Measurements from ENCODE around the gene ANKZF1. TPM values are rescaled to one million over a fixed set of nuclear protein-coding genes. Genes with fewer than 3 reads are reported as not detected.

ANKZF1 gene
- total RNA-seq, 1 experiment from 2014 or later = 21.3 TPM

DNA sequence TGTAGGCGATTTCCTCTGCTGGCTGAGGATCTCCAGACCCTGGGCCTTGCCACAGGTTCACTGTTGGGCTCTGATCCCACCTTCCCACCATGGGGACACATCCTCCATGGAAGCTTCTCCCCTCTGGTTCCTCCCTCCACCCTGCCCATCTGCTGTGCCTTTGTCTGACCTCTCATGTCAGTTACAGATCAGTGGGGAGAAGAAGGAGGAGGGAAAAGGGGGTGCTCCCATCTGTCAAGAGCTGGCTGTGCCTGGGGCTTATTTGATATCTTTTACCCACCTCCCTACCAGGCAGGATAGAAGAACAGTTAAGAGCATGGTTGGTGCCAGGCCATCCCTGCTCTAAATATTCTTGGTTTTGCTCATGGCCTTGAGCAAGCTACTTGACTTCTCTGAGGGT lies 37.3 kb downstream of the ANKZF1 start:
- Histone ChIP-seq H3K27me3 (no peaks in the 10 kb centered on the region), H3K4me3 (no peak overlapping the region), H3K9me3 (no peaks in the 10 kb centered on the region), H3K36me3 (no peaks in the 10 kb centered on the region)
- DNase-seq = no peak

DNA sequence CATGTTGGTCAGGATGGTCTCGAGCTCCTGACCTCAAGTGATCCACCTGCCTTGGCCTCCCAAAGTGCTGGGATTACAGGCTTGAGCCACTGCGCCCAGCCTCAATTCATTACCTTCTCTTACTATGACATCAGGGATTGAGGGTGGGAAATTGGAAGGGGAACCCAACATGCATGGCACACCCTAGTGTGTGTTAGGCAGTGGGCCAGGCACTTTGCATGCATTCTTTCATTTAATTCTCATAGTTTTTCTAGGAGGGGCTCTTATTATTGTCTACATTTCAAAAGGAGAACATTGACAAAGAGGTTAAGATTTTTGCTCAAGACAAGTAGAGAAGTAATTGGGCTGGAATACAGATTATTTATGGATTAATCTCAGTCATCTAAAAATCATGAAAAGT lies 38.7 kb downstream of the ANKZF1 start:
- DNase-seq = no peak
- no peaks in the 10 kb centered on the region for H3K36me3 ChIP-seq
- no peaks in the 10 kb centered on the region for H3K9me3 ChIP-seq
- H3K4me3 ChIP-seq = no peak overlapping the region
- H3K27me3 ChIP-seq = no peaks in the 10 kb centered on the region

DNA sequence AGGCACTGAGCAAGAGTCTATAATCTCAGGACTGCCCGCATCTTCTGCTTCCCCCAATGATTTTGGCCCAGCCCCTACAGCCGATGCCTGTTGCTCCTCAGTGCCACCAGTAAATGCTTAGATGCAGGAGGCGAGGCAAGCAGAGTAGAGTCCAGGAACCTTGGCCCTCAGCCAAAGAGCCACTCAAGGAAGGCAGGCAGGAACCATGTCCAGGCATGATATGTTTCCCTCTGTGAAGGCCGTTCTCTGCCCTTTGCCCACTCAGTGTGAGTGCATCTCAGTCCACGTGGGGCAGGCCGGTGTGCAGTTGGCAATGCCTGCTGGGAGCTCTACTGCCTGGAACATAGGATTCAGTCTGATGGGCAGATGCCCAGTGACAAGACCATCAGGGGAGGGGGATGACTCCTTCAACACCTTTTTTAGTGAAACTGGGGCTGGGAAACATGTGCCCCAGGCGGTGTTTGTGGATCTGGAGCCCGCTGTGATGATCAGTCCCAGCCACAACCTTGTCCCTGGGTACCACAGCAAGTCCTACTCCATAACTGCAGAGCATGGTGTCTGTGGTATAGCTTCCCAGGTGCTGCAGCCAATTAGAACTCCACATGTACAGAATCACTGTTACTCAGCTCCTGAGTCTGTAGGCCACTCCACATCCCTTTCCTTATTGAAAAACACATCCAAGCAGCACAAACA lies 39.9 kb downstream of the ANKZF1 start:
- no peak overlapping the region for H3K4me3 ChIP-seq
- DNase-seq = no peak

DNA sequence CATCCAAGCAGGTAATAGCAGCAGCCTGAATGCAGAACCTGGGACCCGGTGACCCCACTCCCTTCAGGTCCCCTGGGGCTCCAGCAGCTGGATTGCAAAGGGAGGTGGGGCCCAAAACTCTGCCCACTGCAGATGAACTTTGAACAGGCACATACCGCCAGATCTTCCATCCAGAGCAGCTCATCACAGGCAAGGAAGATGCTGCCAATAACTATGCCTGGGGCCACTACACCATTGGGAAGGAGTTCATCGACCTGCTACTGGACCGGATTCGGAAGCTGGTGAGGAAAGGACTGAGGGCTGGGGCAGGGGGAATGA lies 40.4 kb downstream of the ANKZF1 start:
- Histone ChIP-seq H3K36me3 (no peaks in the 10 kb centered on the region), H3K9me3 (no peaks in the 10 kb centered on the region), H3K27me3 (no peaks in the 10 kb centered on the region), H3K4me3 (no peak overlapping the region)
- DNase-seq = no peak

More for the DNA sequence above, 39.9 kb downstream of the ANKZF1 start:
- H3K27me3 ChIP-seq = no peaks in the 10 kb centered on the region
- no peaks in the 10 kb centered on the region for H3K36me3 ChIP-seq
- H3K9me3 ChIP-seq = no peaks in the 10 kb centered on the region

DNA sequence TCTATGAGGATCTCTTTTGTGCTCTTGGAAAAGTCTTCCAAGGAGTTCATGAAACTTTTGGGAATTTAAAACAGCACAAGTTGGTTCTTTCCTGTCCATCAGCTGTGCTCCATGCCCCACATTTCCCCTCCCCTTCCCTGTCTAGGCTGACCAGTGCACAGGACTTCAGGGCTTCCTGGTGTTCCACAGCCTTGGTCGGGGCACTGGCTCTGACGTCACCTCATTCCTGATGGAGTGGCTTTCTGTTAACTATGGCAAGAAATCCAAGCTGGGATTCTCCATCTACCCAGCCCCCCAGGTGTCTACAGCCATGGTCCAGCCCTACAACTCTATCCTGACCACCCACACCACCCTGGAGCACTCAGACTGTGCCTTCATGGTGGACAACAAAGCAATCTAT lies 41.4 kb downstream of the ANKZF1 start:
- H3K4me3 ChIP-seq = no peak overlapping the region
- DNase-seq = no peak
- H3K36me3 ChIP-seq = no peaks in the 10 kb centered on the region
- H3K9me3 ChIP-seq = no peaks in the 10 kb centered on the region
- H3K27me3 ChIP-seq = no peaks in the 10 kb centered on the region

DNA sequence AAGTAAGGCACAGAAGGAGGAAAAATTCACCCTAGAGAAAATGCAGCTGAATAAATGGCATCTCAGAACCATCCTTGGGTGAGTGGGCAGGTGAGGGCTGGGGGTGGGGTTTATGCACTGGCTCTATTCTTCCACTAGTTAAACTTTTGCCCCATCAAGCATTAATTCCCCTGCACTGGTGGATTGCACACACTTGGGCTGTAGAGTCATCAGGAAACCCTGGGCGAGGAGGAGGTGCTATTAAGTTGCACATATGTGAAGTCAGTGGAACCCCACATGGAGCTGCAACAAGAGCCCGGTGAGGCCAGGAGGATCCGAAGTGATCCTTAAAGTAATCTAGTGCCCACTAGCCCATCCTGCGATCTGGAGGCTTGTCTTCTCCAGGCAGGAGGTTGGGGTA lies 42.8 kb downstream of the ANKZF1 start:
- DNase-seq = no peak
- H3K27me3 ChIP-seq = no peaks in the 10 kb centered on the region
- no peak overlapping the region for H3K4me3 ChIP-seq

DNA sequence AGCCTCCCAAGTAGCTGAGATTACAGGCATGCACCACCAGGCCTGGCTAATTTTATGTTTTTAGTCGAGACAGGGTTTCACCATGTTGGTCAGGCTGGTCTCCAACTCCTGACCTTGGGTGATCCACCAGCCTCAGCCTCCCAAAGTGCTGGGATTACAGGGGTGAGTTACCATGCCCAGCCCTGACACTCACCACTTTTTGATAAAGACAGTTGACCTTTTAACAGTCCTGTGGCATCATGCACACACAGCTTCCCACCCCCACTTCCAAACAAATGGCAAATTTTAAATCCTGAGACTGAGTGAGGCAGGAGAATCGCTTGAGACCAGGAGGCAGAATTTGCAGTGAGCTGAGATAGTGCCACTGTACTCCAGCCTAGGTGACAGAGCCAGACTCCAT lies 43.4 kb downstream of the ANKZF1 start:
- Histone ChIP-seq H3K36me3 (no peaks in the 10 kb centered on the region), H3K9me3 (no peaks in the 10 kb centered on the region), H3K4me3 (no peak overlapping the region), H3K27me3 (no peaks in the 10 kb centered on the region)
- DNase-seq = peak; percentile 60

More for the DNA sequence above, 42.8 kb downstream of the ANKZF1 start:
- no peaks in the 10 kb centered on the region for H3K36me3 ChIP-seq
- H3K9me3 ChIP-seq = no peaks in the 10 kb centered on the region

DNA sequence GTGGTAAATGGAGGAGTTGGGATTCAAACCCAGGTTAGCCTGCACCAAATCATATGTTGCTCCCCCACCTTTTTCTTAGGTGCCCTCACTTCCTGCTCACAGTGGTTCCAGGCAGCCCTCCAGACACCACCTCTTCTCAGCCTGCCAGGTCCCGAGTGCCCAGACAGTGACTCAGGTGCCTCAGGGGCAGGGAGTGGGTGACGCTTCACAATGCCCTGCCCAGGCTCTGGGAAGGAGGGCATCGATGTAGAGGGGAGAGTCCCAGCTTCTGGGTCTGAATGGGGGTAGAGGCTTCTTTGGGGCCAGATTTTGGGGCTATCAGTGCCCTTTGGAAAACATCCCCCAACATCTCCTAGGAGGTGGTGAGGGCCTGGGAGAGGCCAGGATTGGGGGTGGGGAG lies 44.3 kb downstream of the ANKZF1 start:
- no peaks in the 10 kb centered on the region for H3K9me3 ChIP-seq
- DNase-seq = peak; percentile 77
- H3K4me3 ChIP-seq = no peak overlapping the region
- H3K36me3 ChIP-seq = no peaks in the 10 kb centered on the region
- H3K27me3 ChIP-seq = no peaks in the 10 kb centered on the region

DNA sequence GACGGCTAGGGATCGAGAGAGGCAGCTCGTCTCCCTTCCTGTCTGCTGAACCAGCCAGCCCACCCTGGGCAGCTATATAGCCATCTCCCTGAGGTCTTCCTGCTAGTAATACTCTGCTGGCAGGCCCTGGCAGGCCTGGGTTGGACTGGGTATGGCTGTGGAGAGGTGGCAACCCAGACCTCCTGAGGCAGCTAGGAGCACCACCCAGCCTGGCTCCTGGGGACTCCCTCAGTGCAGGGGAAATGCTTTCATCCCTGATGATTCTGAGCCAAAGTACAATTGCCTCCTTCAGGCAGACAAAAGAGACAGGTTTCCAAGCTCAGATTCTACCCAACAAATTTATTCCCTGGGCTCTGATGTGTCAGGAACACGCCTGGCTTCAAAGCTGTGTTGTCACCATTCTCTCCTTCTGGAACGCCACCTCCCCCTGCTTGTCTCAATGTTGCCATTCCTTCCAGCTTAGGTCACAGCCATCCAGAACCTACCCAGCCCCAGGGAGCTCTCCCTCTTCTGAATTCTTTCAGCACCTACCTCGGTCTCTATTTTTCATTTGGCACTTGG lies 44.8 kb downstream of the ANKZF1 start:
- DNase-seq = peak; percentile 75
- H3K9me3 ChIP-seq = no peaks in the 10 kb centered on the region
- H3K4me3 ChIP-seq = no peak overlapping the region
- H3K36me3 ChIP-seq = no peaks in the 10 kb centered on the region
- H3K27me3 ChIP-seq = no peaks in the 10 kb centered on the region

DNA sequence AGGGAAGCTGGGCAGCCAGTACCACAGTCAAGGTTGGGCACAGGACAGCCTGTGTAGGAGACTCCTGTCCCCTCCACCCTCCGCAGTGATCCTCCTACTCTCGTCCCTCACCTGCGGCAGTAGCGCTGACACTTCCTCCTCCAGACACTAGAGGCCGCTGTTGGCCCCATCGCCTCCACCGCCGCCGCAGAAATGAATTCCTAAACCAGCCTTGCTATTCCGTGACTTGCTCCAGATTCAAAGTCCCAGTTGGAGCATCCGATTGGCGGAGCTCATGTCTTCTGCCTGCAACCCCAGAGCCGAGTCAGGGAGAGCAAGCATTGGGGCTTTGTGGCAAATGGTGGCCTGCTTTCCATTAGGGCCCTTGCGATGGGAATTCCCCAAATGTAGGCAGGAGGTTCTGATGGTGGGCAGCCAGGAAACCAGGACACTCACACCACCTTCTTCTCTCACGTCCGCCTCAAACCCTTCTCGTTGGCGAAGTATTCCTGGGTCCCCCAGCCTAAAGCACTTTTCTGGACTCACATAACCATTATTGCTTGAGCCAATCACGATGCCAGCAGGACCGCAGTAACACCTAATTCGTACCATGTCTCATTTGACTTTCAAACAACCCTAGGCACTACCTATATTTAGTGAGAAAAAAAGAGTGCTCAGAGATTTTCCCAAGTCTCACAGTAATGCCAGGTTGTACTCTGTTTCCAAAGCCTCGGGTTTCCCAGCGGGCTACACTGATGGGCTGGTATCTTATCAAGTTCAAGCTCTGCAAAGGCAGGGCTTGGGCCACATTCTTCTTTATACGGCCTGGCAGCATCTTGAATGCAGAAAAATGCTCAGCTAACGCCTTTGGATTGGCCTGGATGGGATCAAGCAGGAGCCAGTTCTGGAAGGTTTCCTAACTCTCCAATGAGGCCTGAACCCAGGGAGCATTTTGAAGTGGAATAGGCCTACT lies 48.4 kb downstream of the ANKZF1 start:
- H3K4me3 ChIP-seq = no peak overlapping the region
- DNase-seq = peak; percentile 62
- no peaks in the 10 kb centered on the region for H3K9me3 ChIP-seq
- H3K36me3 ChIP-seq = peaks cover 19% of the 10 kb centered on the region
- H3K27me3 ChIP-seq = no peaks in the 10 kb centered on the region

DNA sequence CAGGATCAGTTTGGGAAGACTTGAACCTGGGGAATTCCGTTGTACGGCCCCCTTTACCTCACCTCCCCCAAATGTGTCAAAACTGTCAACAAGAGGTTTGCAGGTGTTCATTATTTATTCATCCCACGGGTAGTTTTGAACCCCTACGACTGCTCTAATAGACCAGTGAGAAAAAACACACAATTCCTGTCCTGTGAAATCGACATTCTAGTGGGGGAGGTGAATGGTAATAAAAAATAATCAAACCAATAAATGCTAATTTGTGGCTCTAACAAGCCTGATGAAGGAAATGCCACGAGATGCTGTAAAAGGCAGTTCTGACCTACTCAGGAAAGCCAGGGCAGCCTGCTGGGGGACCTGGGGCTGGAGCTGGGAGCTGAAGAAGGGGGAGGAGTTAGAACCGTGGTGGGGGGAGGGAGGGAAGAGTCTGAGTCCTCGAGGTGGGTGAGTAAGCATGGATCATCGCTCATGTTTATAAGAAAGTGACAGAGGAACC lies 49.1 kb downstream of the ANKZF1 start:
- Histone ChIP-seq H3K4me3 (peak overlapping the region; percentile 58), H3K36me3 (peaks cover 21% of the 10 kb centered on the region), H3K27me3 (no peaks in the 10 kb centered on the region), H3K9me3 (no peaks in the 10 kb centered on the region)
- DNase-seq = no peak

DNA sequence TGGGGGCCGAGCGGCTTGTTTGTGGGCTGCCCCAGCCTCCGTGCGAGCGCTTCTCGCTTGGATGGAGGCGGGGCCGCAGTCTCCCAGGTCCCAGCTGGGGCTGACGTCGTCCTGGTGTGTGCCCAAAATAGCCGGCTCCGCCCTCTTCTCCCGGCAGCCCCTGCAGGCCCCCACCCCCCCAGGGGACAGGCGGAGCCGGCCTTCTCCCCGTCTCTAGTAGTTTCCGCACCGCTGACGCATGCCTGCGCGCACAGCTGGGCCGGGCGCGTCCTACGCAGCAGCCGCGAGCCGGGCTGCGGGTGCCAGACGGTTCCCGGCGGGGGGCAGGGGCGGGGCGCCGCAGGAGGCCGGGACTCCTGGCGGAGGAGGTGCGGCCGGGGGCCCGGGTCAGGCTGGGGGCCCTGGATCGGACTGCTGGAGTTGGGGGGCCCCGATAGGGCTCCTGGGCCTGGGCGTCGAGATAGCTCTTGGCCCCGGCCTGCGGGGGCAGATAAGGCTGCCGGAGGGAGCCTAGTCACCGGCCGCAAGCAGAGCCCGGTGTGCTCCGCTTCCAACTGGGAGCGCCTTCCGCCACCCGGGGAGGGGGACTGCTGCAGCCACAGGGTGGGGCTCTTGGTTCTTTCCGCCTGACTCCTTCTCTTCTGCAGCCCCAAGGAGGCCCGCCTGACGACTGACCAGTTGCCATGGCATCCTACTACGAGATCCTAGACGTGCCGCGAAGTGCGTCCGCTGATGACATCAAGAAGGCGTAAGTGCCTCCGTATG lies 49.7 kb downstream of the ANKZF1 start, which contains the start of gene DNAJB2:
TSS of gene DNAJB2 (plus strand) at position 216 of the 765 bp plus-strand sequence. CDS start at position 684, 468 bp downstream.
- Histone ChIP-seq H3K27me3 (no peaks in the 10 kb centered on the region), H3K4me3 (peak within 1 kb of the TSS; percentile 58), H3K9me3 (no peaks in the 10 kb centered on the region), H3K36me3 (peaks cover 23% of the 10 kb centered on the region)
- DNase-seq = peak; percentile 99

DNA sequence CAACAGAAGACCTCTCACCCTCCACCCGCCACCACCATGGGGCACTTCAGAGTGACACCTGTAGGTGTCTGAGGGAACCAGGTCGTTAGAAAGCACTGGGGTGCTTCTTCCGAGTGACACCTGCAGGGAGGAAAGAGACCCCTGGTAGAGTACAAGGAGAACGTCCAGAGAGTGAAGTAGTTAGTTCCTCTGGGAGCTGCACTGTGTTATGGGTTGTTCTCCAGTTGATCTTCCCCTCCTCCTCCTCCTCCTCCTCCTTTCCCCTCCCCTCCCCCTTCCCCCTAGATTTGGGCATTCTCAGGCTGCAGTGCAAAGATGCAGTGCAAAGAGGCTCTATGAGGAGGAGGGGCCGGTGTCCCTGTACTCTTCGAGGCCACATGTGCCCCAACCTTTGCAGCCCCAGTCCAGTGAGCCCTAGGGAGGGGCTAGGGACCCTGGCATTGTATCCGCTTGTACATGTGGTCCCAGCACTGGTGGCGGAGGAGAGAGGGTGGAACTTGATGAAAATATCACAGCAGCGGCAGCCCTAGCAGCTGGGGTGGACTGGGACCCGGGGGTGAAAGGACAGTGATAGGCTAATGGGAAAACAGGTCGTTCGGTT lies 50.4 kb downstream of the ANKZF1 start:
- no peaks in the 10 kb centered on the region for H3K27me3 ChIP-seq
- no peak for DNase-seq
- no peaks in the 10 kb centered on the region for H3K9me3 ChIP-seq

DNA sequence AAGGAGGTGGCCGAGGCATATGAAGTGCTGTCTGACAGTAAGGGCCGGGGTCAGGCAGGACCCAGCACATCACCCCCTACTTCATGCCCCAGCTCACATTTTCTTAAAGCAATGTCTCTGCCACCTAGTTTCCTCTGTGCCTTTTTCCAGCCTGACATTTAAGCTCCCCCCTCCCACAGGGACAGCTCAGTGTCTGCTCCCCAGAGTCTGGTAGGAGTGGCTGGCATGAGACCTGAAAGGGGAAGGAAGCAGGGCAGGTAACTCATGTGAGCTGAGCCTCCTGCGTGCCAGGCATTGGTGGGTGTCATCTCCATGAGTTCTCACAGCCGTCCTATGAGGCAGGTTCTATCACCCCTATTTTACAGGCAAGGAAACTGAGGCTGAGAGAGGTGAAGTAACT lies 51.0 kb downstream of the ANKZF1 start:
- no peak for DNase-seq
- H3K9me3 ChIP-seq = no peaks in the 10 kb centered on the region
- H3K36me3 ChIP-seq = peaks cover 27% of the 10 kb centered on the region
- H3K4me3 ChIP-seq = no peak overlapping the region
- no peaks in the 10 kb centered on the region for H3K27me3 ChIP-seq

More for the DNA sequence above, 50.4 kb downstream of the ANKZF1 start:
- peak overlapping the region; percentile 58 for H3K4me3 ChIP-seq
- peaks cover 23% of the 10 kb centered on the region for H3K36me3 ChIP-seq

DNA sequence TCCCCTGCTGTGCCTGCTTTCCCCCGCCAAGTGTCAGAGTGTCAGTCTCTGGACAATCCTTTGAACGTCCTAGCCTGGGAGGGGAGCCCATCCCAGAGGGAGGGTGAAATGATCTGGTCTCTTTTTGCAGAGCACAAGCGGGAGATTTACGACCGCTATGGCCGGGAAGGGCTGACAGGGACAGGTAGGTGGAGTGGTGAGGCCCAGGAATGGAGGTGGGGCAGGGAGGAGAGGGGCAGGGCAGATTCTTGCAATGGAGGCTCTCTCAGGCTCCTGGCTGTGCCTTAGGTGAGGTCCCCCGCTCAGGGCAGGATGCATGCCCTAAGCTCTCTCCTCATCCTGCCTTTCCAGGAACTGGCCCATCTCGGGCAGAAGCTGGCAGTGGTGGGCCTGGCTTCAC lies 52.0 kb downstream of the ANKZF1 start:
- Histone ChIP-seq H3K36me3 (peaks cover 30% of the 10 kb centered on the region), H3K27me3 (no peaks in the 10 kb centered on the region), H3K4me3 (no peak overlapping the region), H3K9me3 (no peaks in the 10 kb centered on the region)
- DNase-seq = no peak

DNA sequence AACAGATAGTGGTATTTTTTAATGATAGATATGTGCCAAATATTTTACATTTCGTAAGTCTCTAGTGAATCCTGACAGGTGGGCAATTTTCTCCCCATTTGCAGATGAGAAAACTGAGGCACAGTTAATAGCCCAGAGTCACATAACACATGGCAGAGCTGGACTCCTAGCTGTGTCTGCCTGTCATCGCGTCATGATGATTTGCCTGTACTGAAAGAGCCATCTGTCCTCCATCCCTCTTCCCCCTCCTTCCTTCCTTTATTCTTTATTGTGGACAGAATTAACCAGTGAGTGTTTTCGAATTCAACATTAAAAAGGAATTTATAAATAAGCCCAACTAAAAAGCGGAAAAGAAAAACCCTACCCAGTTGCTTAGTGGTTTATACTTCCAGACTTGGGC lies 52.8 kb downstream of the ANKZF1 start:
- Histone ChIP-seq H3K36me3 (peaks cover 34% of the 10 kb centered on the region), H3K9me3 (no peaks in the 10 kb centered on the region), H3K27me3 (no peaks in the 10 kb centered on the region), H3K4me3 (no peak overlapping the region)
- no peak for DNase-seq

All from MG63 (cell line).